BJ (cell line): ENCODE data around the gene XXYLT1. TPM values are rescaled to one million over a fixed set of nuclear protein-coding genes. Genes with fewer than 3 reads are reported as not detected.
A peak's percentile ranks its signal among the peaks of the same experiment; 100 is the strongest.

Source experiments
- CTCF ChIA-PET: fragments of 350-600 bp; formaldehyde crosslinking; extraction: SDS; loops from one replicate; lab custom pipeline; 2021; ENCODE audit warnings: antibody characterized with exemption, inconsistent platforms; lab: Yijun Ruan, JAX
- POLR2A ChIA-PET: fragments of 300-600 bp; sonication (Branson Sonifier 250); formaldehyde crosslinking; extraction: SDS; loops from one replicate; lab custom pipeline; 2021; ENCODE audit warnings: antibody characterized with exemption; lab: Charles Lee
- DNase-seq: peaks from one replicate; pipeline ENCODE4 v3.0.0-alpha.2; 2011; ENCODE audit warnings: low read depth
- H3K27me3 ChIP-seq: 2 replicates; pipeline ENCODE4 v1.6.0; 2011; ENCODE audit warnings: low read length; ENCODE audit not compliant: control insufficient read depth, insufficient read depth
- H3K36me3 ChIP-seq: 2 replicates; pipeline ENCODE4 v1.5.1; 2011; ENCODE audit warnings: low read length; ENCODE audit not compliant: control insufficient read depth, insufficient read depth
- H3K4me3 ChIP-seq: 2 replicates; pipeline ENCODE4 v1.5.1; 2011; ENCODE audit warnings: low read depth, mild to moderate bottlenecking, control low read depth, low read length
- polyA plus RNA-seq: library from polyadenylated mRNA; depleted of rRNA; stranded (reverse); fragments of >200 nt; gene quantifications from 2 replicates; pipeline ENCODE4 v1.2.3, GENCODE V29; 2011
- TF ChIP-seq, protein P1 (sequence below): IDR thresholded peaks from 2 replicates; pipeline ENCODE4 v1.5.1; 2011; ENCODE audit warnings: low read depth, mild to moderate bottlenecking, control low read depth, inconsistent platforms, low read length, moderate library complexity; ENCODE audit not compliant: insufficient read depth

The XXYLT1 gene
- polyA plus RNA-seq, 1 experiment = 33.5 TPM

DNA sequence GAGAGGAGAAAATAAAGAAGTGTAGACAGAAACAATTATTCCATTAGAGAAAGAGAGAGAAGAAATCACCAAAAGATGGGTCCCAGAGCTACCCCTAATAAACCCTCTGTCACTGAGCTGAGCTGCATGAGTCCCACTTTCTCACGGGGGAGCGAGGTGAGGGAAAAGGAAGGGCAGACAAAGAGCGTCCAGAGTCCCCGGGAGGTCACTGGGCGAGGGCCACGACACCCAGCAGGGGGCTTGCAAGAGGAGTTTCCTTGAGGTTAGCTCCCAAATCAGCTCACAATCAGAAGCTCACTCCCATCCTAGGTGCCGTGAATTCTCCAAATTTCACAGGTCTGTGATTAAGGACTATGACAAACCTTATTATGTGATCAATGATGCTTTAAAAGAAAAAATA lies 62.3 kb downstream of the XXYLT1 start:
- Histone ChIP-seq H3K4me3 (no peak overlapping the region), H3K27me3 (no peaks in the 10 kb centered on the region), H3K36me3 (0 out of 2 replicates have a peak, but pooled peaks cover 2% of the 10 kb centered on the region)
- no peak for DNase-seq
- POLR2A ChIA-PET = interaction anchor here (1.0 kb wide), 1 partner anchor 12 kb away, joined by 3 read pairs; no protein-coding TSS in a partner anchor
- CTCF ChIA-PET = interaction anchor here (0.6 to 3.4 kb wide), 7 partner anchors 12 to 537 kb away, joined by 3 to 12 read pairs (median 3); no protein-coding TSS in a partner anchor
- TF ChIP-seq, protein P1, sequence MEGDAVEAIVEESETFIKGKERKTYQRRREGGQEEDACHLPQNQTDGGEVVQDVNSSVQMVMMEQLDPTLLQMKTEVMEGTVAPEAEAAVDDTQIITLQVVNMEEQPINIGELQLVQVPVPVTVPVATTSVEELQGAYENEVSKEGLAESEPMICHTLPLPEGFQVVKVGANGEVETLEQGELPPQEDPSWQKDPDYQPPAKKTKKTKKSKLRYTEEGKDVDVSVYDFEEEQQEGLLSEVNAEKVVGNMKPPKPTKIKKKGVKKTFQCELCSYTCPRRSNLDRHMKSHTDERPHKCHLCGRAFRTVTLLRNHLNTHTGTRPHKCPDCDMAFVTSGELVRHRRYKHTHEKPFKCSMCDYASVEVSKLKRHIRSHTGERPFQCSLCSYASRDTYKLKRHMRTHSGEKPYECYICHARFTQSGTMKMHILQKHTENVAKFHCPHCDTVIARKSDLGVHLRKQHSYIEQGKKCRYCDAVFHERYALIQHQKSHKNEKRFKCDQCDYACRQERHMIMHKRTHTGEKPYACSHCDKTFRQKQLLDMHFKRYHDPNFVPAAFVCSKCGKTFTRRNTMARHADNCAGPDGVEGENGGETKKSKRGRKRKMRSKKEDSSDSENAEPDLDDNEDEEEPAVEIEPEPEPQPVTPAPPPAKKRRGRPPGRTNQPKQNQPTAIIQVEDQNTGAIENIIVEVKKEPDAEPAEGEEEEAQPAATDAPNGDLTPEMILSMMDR = no peak

DNA sequence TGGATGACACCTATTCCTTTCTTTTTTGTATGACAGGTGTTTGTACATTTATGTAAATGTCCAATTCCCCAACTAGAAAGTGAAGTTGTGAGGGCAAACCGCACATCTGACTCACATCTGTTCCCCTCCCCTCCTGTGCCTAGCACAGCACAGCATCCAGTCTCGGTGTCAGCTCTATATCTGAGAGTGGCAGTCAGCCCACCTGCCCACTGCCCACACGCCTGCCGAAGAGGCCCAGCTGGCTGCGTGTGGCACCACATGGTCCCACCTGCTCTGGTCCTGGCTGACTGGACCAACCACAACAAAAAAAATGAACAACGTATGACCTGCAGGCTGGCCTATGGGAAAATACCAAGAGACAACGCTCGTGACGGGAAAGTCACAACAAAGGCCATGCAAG lies 62.8 kb downstream of the XXYLT1 start:
- TF ChIP-seq, protein P1 = no peak
- Histone ChIP-seq H3K27me3 (no peaks in the 10 kb centered on the region), H3K36me3 (0 out of 2 replicates have a peak, but pooled peaks cover 2% of the 10 kb centered on the region), H3K4me3 (no peak overlapping the region)
- ChIA-PET POLR2A (interaction anchor here (1.0 kb wide), 1 partner anchor 11 kb away, joined by 3 read pairs; no protein-coding TSS in a partner anchor), CTCF (interaction anchor here (0.9 to 1.2 kb wide), 6 partner anchors 11 to 537 kb away, joined by 3 to 4 read pairs (median 3); no protein-coding TSS in a partner anchor)
- DNase-seq = no peak

DNA sequence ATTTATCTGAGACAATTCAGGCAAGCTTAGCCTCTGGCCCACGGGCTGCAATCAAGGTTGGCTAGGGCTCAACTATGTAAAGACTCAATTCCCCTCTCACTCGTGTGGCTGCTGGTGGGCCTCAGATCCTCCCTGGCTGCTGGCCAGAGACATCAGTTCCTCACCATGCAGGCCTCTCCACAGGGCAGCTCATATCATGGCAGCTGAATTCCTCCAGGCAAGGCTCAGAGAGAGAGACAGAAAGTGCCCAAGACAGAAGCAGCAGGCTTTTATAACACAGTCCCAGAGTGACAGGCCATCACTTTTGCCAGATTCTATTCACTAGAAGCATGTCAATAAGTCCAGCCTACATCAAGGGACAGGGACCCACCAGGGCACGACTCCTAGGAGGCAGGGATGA lies 63.2 kb downstream of the XXYLT1 start:
- H3K36me3 ChIP-seq = 0 out of 2 replicates have a peak, but pooled peaks cover 2% of the 10 kb centered on the region
- ChIA-PET CTCF (interaction anchor here (0.9 to 1.2 kb wide), 3 partner anchors 17 to 569 kb away, joined by 3 read pairs; no protein-coding TSS in a partner anchor), POLR2A (interaction anchor here (1.0 kb wide), 1 partner anchor 11 kb away, joined by 3 read pairs; no protein-coding TSS in a partner anchor)
- no peak for DNase-seq
- H3K4me3 ChIP-seq = no peak overlapping the region
- no peaks in the 10 kb centered on the region for H3K27me3 ChIP-seq
- TF ChIP-seq, protein P1 = no peak

DNA sequence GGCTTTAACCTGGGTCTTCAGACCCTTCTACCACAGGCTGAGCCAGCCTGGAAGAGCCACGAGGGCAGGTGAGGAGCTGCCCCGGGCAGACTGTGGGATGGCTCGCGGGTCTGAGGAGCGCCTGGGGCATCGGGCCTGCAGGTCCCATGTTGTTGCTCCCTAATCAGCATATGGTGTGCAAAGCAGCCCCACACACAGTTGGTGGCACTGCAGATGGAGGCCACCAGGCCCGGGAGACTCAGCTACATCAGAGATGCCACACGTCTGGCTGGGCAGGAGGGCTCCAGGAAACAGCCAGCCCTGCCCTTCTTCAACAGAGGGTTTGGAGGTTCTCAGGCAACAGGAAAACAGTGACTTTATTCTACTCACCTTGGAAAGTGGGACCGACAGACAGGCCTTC lies 63.9 kb downstream of the XXYLT1 start:
- Histone ChIP-seq H3K4me3 (no peak overlapping the region), H3K36me3 (0 out of 2 replicates have a peak, but pooled peaks cover 2% of the 10 kb centered on the region), H3K27me3 (no peaks in the 10 kb centered on the region)
- POLR2A ChIA-PET = no interaction called here
- DNase-seq = no peak
- TF ChIP-seq, protein P1 = no peak
- CTCF ChIA-PET = interaction anchor here (0.9 to 1.2 kb wide), 2 partner anchors 17 to 568 kb away, joined by 3 read pairs; no protein-coding TSS in a partner anchor

DNA sequence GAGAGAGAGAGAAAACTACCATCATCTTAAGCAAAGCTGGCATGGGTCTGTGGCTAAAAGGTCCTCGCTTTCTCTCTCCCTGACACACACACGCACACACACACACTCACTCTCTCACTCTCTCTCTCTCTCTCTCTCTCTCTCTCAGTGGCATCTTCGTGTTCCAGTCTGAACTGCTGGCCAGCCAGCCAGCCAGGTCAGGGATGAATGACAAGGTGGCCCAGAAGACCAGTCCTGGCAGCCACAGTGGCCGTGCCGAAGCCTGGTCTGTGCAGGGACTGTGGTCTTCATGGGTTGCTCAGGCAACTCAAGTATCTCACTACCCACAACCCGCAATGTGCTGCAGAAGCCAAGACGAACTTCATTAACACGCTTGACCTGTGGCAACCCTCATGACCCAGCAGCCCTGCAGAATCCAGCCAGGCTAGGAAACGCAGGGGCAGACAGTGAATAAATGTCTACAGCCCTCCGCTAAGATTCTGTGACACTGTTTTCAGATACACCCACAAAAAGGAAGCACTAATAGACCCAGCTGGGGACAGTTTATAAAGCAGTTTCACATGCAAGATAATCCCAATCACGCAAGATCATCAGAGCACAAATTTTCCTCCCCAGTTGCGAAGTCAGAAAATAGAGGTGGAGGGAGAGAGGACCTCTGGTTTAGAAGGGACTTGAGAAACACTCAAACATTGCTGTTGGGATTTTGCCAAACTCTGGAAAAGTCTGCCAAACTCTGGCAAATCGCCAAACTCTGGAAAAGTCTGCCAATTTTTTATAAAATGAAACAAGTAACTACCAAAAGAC lies 66.4 kb downstream of the XXYLT1 start:
- H3K27me3 ChIP-seq = no peaks in the 10 kb centered on the region
- CTCF ChIA-PET = interaction anchor here (0.6 to 1.5 kb wide), 6 partner anchors 16 to 522 kb away, joined by 3 to 5 read pairs (median 4); no protein-coding TSS in a partner anchor
- DNase-seq = peak; percentile 52
- TF ChIP-seq, protein P1 = no peak
- no peak overlapping the region for H3K4me3 ChIP-seq
- POLR2A ChIA-PET = no interaction called here
- H3K36me3 ChIP-seq = 0 out of 2 replicates have a peak, but pooled peaks cover 2% of the 10 kb centered on the region
